NCI-H2196 (cell line): ENCODE measurements around the gene SEC61A2.
"Not testable (repeated sequence)": the region's sequence is repeated elsewhere in the genome, so short reads cannot be mapped to it uniquely, and the experiment has no call there.

Experiments used
- DNase-seq: peaks from one replicate; lab custom pipeline; 2025; ENCODE audit not compliant: unreplicated experiment; lab: John Stamatoyannopoulos, UW

Gene SEC61A2

DNA sequence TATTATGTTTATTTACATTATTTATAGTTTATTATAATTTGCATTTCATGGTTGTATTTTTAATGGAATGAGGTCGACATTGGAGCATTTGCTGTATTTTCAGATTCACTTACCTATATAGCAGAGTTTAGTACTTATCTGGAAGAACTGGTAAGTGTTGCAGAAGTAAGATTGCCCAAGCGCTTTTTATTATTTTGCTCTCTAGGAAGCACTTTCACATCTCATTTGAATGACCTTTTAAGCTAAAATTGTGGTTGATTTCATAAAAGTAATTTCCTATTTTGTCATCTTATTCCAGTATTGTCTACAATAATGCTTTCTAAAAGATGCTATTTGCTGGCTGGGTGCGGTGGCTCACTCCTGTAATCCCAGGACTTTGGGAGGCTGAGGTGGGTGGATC, 28.6 kb downstream of the SEC61A2 start:
- no peak for DNase-seq

DNA sequence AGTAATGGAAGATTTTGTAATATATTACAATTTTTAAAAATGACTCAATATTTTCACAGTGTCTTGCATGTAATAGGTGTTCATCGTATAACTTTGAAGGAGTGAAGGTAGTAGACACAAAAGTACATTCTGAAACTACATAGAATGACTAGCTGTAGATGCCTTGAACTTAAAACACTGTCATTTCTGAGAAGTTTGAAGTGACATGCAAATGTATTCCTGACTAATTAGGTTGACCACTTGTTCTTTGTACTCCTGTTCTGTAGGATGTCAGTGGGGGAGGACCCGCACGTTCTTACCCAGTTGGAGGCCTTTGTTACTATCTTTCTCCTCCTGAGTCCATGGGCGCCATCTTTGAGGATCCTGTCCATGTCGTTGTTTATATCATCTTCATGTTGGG, 31.2 kb downstream of the SEC61A2 start:
- DNase-seq = no peak

DNA sequence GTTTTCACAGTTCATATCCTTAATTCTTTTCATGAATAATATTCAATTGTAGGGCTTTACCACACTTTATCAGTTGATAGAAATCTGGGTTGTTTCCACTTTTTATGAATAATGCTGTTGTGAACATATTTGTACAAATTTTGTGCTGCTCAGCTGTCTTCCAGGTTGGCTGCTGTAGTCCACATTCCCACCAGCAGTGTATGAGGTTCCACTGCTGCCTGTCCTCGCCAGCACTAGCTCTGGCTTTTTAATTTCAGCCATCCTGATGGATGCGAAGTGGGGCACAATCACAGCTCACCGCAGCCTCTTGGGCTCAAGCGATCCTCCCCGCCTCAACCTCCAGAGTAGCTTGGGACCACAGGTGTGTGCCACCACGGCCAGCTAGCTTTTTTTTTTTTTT, 33.5 kb downstream of the SEC61A2 start:
- no peak for DNase-seq

DNA sequence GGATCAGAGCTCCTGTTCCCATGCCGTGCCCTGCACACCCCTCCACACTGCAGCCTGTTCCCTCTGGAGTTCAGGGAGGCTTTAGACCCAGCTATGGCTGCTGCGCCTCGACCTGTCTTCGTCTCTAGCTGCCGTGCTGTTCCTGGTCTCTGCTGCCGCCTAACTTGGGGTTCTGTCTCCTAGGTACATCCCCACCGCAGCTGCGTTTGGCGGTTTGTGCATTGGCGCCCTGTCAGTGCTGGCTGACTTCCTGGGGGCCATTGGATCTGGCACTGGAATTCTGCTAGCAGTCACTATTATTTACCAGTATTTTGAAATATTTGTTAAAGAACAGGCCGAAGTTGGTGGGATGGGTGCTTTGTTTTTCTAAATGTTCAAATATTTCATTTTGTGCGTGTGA, 34.6 kb downstream of the SEC61A2 start:
- no peak for DNase-seq

DNA sequence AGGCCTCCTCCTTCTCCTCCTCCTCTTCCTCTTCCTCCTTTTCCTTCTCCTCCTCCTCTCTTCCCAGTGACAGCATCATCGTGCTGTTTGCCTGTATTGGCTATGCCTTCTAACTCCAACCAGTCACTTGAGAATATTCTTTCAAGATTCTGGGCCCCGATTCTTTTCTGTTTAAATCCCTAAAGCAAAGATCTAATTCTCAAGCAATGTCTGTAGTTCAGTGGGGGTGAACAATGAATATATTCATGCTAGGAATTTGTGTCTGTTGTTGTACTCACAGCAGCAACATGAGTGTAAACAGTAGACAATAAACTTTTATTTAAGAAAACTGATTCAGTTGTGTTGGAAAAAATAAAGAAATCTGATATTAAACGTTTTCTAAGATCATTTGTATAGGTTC, 35.6 kb downstream of the SEC61A2 start:
- no peak for DNase-seq

DNA sequence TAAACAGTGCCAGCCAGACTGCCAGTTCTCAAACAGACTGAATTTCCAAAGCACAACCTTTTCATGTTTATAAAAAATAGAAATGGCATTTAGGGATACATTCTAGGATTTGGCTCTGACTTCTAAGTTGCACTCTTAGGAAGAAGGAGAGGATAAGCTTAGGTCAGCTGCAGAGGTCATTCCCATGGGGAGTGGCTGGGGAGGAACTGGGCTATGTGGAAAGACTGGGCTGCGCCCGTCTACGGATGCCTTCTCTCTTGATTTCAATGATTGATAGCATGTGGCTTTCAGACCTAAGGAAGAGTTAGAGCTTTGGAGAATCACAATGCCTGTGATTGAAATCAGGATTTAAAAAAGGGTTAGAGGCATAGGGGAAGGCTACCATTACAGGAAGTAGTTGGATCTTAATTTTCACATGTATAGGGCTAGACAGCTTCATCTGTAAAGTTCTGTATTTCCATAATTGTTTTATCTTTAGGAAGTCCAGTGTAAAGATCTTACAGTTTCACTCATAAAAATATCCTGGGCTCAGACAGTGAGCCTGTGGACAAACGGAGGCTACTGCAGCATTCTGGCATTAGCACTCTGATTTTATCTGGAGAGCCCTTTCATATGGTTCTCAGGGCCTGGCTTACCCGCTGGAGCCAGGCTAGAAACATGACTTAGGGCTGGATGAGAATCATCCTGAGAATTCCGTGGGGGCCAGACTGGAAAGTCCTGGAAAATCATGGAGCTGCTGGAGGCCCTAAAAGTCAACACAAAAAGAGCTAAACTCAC, 36.7 kb downstream of the SEC61A2 start:
- no peak for DNase-seq

DNA sequence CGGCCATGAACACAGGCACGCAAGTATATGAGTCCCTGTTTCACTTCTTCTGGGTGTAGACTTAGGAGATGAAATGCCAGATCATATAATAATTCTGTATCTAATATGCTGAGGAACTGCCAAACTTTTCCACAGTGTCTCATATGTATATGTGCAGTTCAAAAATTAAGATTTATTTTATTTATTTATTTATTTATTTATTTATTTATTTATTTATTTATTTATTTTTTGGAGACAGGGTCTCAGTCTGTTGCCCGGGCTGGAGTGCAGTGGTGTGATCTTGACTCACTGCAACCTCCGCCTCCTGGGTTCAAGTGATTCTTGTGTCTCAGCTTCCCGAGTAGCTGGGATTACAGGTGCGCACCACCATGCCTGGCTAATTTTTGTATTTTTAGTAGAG, 42.0 kb downstream of the SEC61A2 start:
- not testable (repeated sequence) for DNase-seq

DNA sequence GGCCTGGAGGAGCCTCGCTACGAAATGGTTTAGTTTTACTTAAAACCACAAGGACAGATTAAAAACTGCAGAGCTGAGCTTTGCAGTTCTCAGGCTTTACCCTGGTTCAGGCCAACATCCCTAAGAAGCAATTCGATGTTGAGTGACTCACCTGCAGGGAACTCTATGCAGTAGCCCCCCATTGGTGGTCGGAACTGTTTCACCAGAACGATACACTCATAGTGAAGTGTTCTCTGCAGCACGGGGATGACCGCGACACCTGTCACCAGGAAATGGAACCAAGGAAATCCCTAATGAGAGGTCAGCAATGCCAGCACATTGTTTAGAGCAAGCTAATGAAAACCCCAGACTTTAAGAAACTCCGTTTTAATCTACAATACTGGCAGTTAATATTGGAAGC, 48.2 kb downstream of the SEC61A2 start:
- DNase-seq = no peak

DNA sequence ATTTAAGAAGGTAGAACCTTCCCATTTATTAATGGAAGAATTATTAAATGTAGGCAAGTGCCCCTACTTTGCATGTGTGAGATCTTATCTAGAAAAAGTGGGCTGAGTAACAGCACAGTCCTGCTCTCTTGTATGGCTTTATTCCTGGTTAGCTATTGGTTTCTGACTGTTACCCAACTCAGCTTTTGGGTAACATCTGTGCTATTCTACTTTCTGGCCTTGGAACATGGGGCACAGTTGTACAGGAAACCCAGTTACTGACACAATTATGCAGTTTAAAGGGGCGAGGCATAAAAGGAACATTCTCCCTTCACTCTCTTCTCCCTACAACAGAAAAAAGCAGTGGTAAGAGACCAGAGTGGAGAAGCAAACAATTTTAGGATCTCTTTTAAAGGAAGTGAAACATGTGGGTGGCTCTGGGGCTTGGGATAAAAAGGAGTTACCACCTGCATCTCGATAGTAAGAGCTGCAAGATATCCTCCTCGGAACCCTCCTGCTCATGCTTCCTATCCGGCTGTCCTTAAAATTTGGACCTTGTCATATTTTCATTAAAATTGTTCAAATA, 50.2 kb downstream of the SEC61A2 start:
- DNase-seq = no peak

DNA sequence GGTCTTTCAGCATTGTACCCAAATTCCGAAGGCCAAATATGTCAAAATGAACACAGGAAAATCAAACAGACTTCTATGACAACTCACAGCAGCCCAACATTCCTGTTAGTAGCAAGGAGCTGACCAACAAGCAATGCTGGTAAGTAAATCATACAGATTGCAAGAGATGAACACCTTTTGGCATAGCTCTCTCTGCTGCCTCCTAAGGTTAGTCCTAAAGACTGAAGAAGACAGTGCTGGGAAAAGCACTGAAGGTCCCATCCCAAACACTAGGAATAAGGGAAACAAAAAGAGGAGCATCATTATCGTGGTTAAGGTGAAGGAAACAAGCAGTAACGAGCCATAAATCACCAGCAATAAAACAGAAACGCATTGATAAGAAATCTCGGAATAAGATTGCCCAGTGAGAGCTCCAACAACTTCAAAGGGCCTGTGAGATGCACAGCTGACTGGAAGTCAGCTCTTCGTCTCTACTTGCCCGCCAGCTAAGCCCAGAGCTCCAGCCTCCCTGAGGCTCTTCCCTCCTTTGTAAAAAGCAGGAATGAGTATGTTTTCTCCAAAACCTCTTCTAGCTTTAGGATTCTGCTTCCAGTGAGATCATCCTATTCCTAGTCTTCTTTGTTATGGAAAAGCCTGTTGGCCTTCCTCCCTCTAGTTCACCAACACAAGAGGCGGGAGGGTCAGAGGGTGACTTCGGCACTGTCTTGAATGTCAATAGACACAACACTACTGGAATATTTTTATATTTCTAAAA, 50.9 kb downstream of the SEC61A2 start:
- DNase-seq = no peak

DNA sequence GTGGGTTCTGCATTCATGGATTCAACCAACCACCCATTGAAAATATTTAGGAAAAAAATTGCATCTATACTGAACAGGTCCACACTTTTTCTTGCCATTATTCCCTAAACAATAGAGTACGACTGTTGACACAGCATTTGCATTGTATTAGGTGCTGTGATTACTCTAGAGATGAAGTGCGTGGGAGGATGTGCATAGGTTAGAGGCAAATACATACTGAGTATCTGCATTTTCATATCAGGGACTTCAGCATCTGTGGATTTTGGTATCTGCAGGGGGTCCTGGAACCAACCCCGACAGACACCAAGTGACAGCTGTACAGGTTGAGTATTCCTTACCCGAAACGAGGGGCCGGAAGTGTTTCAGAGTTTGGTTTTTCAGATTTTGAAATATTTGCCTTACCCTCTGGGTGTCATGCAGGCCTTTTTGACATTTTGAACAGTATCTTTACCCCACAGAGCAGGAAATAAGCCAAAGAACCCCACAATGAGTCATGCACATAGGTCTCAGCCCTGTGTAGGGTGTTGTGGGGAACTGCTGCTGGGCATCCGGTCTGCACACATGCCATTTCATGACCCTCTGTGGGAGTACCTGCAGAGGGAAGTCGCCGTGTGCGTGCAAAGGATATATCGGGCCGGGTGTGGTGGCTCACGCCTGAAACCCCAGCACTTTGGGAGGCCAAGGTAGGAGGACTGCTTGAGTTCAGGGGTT, 51.7 kb downstream of the SEC61A2 start:
- DNase-seq = no peak

DNA sequence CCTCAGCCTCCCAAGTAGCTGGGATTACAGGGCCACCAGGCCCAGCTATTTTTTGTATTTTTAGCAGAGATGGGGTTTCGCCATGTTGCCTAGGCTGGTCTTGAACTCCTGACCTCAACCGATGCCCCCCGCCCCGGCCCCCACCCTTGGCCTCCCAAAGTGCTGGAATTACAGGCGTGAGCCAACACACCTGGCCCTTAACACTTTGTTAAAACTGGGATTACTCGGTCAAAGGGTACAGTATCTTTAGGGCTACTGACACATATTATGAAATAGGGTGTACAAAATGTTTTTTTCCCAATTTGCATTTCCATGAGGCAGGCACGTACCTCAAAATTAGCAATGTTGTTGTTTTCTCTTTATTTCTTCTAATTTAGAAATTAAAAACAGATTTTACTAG, 54.7 kb downstream of the SEC61A2 start:
- DNase-seq = no peak

DNA sequence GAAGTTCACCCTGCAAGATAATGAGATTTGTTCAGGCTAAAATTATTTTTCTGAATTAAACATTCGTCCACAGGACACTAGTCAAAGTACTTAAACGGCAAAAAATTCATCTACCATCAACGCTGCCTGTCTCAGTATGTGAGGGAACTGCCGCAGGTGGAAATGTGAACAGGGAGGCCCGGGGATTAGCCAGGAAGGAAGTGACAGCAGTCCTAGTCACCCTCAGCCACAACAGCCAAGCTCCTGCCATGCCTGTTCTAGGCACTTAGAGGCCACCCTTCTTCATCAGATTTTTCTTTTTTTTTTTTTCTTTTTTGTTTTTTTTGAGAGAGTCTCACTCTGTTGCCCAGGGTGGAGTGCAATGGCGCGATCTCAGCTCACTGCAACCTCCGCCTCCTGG, 56.8 kb downstream of the SEC61A2 start:
- DNase-seq = no peak

DNA sequence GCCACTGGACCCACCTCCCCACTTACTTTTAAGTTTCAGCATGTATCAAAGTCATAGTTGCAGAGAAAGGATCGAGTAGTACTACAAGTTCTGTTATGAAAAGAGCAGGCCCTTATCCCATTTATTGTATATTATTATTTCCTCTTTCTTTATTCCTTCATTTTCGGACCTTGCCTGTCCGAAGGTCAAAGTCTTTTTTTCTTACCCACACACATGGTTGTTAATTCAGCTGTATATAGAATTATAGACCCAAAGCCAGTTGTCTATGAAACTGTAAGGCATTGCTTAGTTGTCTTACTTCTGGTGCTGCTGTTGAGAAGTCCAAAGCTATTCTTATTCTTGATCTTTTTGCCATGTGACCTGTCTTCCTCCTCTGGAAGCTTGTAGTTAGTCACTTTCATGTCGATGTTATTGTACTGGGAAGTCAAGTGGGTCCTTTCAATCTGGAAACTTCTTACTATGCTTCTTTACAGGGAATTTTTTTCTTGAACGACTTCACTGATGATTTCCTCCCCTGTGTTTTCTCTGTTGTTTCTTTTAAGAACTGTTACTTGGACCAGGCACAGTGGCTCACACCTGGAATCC, 57.9 kb downstream of the SEC61A2 start:
- DNase-seq = no peak

DNA sequence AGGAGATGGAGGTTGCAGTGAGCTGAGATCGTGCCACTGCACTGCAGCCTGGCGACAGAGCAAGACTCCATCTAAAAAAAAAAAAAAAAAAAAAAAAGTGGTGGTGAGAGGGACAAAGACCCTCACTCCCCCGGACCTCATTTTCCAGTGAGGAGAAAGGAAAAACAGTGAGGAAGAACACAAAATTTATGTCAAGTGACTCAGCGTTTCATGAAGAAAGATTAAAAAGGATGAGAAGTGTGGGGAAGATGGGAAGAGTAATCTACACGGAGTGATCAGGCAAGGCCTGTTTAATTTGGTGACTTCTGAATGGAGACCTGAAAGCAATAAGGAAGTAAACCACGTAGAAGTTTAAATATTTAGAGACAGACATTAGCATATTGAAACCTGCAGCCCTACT, 59.2 kb downstream of the SEC61A2 start:
- DNase-seq = no peak

DNA sequence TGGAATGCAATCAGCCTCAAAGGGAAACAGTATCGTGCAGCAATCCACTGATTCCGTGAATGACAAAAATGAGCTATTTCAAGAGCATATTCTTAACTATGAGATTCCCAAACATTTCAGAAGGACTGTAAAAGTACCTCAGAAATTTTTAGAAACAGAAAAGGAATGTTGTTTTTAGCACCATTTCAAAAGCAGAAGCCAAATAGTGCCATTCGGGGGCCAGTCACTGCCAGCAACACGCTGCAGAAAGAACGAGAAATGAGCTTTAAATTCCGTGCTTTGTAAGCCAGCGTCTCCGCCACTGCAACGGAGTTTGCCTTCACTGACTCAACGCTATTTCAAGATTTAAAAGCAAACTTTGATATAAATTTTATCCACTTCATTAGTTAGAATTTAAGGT, 59.9 kb downstream of the SEC61A2 start:
- no peak for DNase-seq

DNA sequence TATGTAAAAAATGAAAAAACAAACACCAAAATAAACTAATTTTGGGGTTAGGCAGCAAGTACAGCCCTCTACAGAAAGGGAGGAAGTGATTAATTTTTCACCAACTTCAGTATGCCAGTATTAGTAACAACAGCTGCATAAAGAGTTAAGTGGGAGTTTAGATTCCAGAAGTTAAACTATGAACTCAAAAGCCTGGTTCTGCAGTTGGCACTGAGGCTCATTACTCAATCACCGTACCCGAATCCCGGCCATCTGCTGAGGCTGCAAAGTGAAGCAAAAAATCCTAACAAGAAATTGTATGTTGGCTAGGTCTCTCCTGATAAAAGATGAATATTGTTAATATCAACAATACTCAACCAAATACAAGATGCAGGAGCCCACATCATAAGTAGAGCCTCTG, 62.2 kb downstream of the SEC61A2 start:
- DNase-seq = no peak

DNA sequence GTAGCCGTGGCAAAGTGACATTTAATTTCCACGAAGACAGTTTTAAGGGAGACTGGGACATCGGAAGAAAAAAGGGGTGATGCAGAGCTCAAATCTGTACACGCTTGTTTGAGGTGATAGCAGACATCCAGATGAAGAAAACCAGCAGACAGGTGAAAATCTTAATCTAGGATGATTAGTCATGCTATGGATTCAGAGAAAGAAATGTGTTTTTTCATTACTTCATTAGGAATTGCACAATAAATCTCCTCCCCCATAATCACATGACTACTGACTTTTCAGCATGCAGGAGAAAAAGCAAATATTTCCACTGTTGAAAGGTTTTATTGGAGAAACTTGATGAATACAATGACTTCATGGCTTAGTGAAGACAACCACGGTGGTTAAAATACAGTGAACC, 63.7 kb downstream of the SEC61A2 start:
- DNase-seq = no peak

DNA sequence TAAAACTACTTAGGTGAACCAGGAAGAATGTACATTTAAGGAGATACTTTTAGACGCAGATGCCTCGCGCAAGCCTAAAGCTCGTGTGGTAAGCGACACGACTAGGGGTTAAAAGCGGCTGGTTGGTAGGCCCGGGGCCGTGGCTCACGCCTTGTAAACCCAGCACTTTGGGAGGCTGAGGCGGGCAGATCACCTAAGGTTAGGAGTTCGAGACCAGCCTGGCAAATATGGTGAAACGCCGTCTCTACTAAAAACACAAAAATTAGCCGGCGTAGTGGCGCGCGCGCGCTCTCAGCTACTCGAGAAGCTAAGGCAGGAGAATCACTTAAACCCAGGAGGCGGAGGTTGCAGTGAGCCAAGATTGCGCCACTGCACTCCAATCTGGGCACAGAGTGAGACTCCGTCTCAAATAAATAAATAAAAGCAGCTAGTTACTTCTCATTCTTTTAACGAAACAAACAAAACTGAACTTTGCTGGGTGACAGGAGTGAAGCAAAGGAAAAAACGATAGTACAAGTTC, 65.3 kb downstream of the SEC61A2 start:
- no peak for DNase-seq

DNA sequence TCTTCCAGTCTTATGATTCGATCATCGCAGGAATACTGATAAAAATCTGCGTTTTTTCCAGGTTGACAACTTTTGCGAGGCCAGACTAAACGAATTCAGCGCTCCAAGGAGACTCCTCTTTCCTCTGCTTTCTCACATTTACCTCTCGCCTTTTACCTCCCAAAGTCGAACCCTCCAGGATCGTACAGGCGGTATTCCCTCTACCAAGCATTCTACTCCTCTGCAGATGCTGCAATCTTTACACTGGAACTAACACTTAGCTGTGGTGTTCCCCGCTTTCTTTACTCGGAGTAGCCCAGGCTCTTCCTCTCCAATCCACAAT, 65.8 kb downstream of the SEC61A2 start:
- no peak for DNase-seq
